ENCODE data around the gene ZNF223.

Gene ZNF223

GRCh38 chr19:44019498-44019897, 32.3 kb upstream of the ZNF223 start:
- TF ChIP-seq CTCF (conservative IDR thresholded peaks at IDR 0.05) = no peak
- H3K27ac ChIP-seq = no peak overlapping the region

- no peak for TF ChIP-seq CTCF (conservative IDR thresholded peaks at IDR 0.05)
- no peak overlapping the region for H3K27ac ChIP-seq
Observed at GRCh38 chr19:44021221-44021620, 30.6 kb upstream of the ZNF223 start.

- TF ChIP-seq CTCF (conservative IDR thresholded peaks at IDR 0.05) = no peak
- H3K27ac ChIP-seq = peak overlapping the region; percentile 58
Observed at GRCh38 chr19:44024900-44025216, 27.0 kb upstream of the ZNF223 start.

- H3K27ac ChIP-seq = peak within 1 kb of the TSS; percentile 58
- no peak for TF ChIP-seq CTCF (conservative IDR thresholded peaks at IDR 0.05)
Observed at GRCh38 chr19:44025217-44025936, 26.5 kb upstream of the ZNF223 start, which contains the start of gene ZNF222. TSS of gene ZNF222 (plus strand) at chr19:44025379. CDS start at chr19:44025437, 58 bp downstream.

- TF ChIP-seq CTCF (conservative IDR thresholded peaks at IDR 0.05) = no peak
- H3K27ac ChIP-seq = no peak overlapping the region
Observed at GRCh38 chr19:44026622-44027021, 25.2 kb upstream of the ZNF223 start.

- TF ChIP-seq CTCF (conservative IDR thresholded peaks at IDR 0.05) = no peak
- no peak overlapping the region for H3K27ac ChIP-seq
Observed at GRCh38 chr19:44032001-44032610, 19.7 kb upstream of the ZNF223 start.

GRCh38 chr19:44042147-44042546, 9.7 kb upstream of the ZNF223 start:
- no peak overlapping the region for H3K27ac ChIP-seq
- TF ChIP-seq CTCF (conservative IDR thresholded peaks at IDR 0.05) = no peak
